ENCODE measurements around the gene DUSP18. TPM values are rescaled to one million over a fixed set of nuclear protein-coding genes. Genes with fewer than 3 reads are reported as not detected.
A peak's percentile ranks its signal among the peaks of the same experiment; 100 is the strongest.

The DUSP18 gene
- total RNA-seq, 4 donors from 2014 or later: 5.8 to 18.0 (median 8.2) TPM

DNA sequence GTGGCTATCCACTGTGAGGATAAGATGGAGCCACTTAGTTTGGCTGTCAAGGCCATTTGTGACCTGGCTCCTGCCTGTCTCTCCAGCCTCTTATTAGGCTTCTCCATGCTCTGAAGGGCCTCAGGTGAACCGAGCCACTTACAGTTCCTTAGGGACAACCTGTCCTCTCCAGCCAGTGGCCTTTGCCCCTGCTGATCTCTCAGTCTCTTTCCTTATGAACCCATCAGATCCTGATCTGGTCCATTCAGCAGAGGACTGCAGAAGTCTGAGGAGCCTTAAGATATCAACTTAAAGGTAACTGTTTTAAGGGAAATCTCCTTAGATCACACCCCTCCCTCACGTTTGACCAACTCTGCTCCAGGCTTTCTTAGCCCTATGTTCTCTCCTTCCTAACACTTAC, 2.4 kb downstream of the DUSP18 start:
- no peak for DNase-seq (ENCODE audit: low spot score)
- no peak for ATAC-seq (ENCODE audit: low FRiP score)
- TF ChIP-seq, protein P1, sequence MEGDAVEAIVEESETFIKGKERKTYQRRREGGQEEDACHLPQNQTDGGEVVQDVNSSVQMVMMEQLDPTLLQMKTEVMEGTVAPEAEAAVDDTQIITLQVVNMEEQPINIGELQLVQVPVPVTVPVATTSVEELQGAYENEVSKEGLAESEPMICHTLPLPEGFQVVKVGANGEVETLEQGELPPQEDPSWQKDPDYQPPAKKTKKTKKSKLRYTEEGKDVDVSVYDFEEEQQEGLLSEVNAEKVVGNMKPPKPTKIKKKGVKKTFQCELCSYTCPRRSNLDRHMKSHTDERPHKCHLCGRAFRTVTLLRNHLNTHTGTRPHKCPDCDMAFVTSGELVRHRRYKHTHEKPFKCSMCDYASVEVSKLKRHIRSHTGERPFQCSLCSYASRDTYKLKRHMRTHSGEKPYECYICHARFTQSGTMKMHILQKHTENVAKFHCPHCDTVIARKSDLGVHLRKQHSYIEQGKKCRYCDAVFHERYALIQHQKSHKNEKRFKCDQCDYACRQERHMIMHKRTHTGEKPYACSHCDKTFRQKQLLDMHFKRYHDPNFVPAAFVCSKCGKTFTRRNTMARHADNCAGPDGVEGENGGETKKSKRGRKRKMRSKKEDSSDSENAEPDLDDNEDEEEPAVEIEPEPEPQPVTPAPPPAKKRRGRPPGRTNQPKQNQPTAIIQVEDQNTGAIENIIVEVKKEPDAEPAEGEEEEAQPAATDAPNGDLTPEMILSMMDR (IDR thresholded peaks at IDR 0.05): no peak

DNA sequence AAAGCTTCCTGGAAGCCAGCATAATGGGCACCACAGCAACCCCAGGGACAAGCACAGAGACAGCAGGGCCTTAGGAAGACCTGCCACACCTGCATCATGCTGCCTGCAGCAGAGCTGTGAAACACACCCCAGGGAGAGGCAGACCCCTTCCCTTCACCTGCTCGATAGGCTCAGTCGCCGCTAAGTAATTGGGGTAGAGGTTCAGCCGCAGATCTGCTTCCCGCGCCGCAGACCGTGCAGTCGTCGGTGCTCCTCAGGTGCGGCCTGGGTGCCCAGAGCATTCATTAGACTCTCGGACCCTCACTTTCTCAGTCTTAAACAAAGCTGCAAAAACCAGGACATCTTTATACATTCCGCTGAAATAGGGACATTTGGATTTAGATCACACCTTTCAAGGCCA, 2.9 kb downstream of the DUSP18 start:
- TF ChIP-seq, protein P1 (IDR thresholded peaks at IDR 0.05): no peak
- DNase-seq (ENCODE audit: low spot score) (no peak), ATAC-seq (ENCODE audit: low FRiP score) (no peak)

DNA sequence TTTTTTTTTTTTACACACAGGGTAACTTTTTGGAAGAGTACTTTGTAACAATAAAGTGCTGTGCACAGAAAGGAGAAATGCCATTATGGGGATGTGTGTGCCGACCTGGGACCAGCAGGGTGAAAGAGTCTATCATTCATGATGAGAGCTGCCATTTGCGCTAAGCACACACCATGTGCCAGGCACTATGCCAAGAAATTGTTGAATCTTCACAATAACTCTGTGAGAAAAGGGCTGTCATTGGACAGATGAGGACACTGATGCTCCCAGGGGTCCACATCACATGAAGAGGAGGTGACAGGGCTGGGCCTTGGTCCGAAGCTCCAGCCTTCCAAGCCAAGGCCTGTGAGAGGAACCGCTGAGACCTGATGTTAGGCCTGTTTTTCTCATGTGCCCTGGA, 5.6 kb downstream of the DUSP18 start:
- TF ChIP-seq, protein P1 (IDR thresholded peaks at IDR 0.05): no peak
- DNase-seq (ENCODE audit: low spot score) (no peak), ATAC-seq (ENCODE audit: low FRiP score) (no peak)

DNA sequence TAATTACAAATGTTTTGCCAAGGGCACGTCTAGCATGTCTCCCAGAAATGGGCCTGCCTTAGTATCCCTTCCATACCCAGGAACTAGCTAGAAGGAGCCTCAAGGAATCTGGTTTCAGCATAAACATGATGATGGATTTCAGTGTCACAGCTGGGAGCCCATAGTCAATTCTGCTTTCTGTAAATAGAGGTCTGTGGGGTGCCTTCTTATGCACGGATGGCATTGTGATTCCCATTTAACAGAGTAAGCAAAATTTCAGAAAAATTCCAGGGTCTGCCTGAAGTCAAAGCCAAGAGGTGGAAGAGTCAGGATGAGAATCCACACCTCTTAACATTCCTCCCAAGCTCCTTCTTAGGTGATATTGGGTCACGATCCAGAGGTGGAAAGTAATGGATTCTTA, 12.1 kb downstream of the DUSP18 start:
- ATAC-seq (ENCODE audit: low FRiP score): no peak
- TF ChIP-seq, protein P1 (IDR thresholded peaks at IDR 0.05): no peak
- DNase-seq (ENCODE audit: low spot score): no peak

DNA sequence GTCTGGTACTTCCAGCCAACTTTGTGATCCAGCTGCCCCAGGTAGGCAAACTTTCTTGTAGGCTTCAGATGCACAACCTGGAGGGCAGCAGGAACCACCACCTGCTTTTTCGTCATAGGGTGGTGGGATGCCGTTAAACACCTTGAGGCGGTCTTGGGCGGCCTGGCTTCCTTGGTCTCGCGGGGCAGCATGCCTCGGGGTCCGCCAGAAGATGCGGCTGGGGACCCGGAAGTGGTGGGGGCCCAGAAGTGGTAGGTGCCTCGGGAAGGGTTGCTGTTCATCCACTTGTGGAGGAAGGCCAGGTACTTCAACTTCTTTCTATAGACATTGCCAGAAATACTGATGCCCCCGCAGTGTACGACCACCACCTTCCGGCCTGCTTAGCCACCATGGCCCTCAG, 13.3 kb downstream of the DUSP18 start:
- ATAC-seq (ENCODE audit: low FRiP score) (no peak), DNase-seq (ENCODE audit: low spot score) (no peak)
- TF ChIP-seq, protein P1 (IDR thresholded peaks at IDR 0.05): no peak

DNA sequence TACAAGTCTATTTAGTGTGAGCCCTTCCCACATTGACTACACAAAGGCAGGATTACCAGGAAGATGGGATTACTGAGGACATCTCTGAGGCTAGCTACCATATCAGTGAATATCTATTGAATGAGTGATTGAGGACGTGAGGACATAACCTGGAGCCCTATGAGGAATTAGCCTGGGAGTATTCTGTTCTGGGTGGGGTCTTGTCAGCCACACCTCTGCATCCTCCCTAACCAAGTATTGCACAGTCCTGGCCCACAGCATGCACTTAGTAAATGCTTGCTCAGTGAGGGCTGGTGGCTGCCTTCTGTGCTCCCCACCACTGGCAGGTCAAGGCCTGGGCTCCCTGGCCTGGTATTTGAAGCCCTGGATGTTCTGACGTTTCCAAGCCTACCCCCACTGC, 14.8 kb downstream of the DUSP18 start:
- peak; percentile 16 for ATAC-seq (ENCODE audit: low FRiP score)
- no peak for DNase-seq (ENCODE audit: low spot score)
- TF ChIP-seq, protein P1 (IDR thresholded peaks at IDR 0.05): no peak

DNA sequence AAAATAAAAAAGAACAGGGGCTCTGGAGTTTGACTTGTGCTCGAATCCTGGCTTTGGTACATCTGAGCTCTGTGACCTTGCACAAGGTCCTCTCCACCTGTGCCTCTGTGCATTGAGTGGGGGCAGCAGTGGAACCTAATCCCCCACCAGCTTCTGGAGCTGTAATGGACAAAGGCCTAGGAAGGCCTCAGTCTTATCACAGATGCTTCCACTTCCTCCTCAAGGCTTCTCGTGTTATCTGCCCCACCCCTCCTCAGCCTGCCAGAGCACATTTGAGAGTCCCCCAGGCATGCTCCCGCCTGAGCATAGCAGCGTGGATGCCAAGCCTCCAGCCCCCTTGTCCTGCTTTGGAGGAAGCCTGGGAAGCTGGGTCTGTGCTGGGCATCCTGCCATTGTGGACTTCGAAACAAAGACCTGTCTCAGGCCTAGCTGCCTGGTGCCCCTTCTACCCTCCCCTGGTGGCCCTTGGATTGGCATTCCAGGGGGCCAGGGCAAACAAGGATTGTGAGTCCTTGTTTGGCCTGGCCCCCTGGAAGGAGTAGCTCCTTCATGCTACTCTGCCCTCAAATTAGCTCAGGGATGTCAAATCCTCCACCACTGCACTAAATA, 17.1 kb downstream of the DUSP18 start:
- no peak for ATAC-seq (ENCODE audit: low FRiP score)
- DNase-seq (ENCODE audit: low spot score): no peak
- TF ChIP-seq, protein P1 (IDR thresholded peaks at IDR 0.05): no peak

Measured in omental fat pad (tissue), 4 donors.